Stimulated activated CD8-positive, alpha-beta memory T cell treated with anti-CD3 and anti-CD28 coated beads, Interleukin-12 subunit alpha, Interleukin-12 subunit beta, amount 100 ng/mL, for 1 hour (primary cell): ENCODE data around the gene ZDHHC16.
"Not testable (repeated sequence)": the region's sequence is repeated elsewhere in the genome, so short reads cannot be mapped to it uniquely, and the experiment has no call there.

Source experiments
- DNase-seq: peaks from one replicate; pipeline ENCODE4 v3.0.0-alpha.2; 2020; ENCODE audit warnings: low read depth

ZDHHC16 gene

GRCh38 chr10:97445722-97446639, at the start of gene ZDHHC16, which contains the start of gene EXOSC1:
Gene ZDHHC16 (plus strand): TSS chr10:97446175. CDS start chr10:97451676, 5,501 bp downstream.
Gene EXOSC1 (minus strand): TSS chr10:97446006. CDS start chr10:97445985, 21 bp downstream.
- peak; percentile 81 for DNase-seq

GRCh38 chr10:97399843-97400545, 46.0 kb upstream of the ZDHHC16 start:
- DNase-seq: no peak

GRCh38 chr10:97400665-97401454, 45.1 kb upstream of the ZDHHC16 start, which contains the start of gene RRP12:
Gene RRP12 (minus strand): TSS chr10:97401340. CDS start chr10:97401231, 109 bp downstream.
- DNase-seq: peak; percentile 74

- DNase-seq: no peak
These were observed 44.5 kb upstream of the ZDHHC16 start for GRCh38 chr10:97401455-97401919.

- DNase-seq: no peak
These were observed 41.9 kb upstream of the ZDHHC16 start for GRCh38 chr10:97404044-97404443.

- DNase-seq: no peak
These were observed 39.9 kb upstream of the ZDHHC16 start for GRCh38 chr10:97406064-97406463.

- not testable (repeated sequence) for DNase-seq
These were observed 39.5 kb upstream of the ZDHHC16 start for GRCh38 chr10:97406483-97406882.

- no peak for DNase-seq
These were observed 38.6 kb upstream of the ZDHHC16 start for GRCh38 chr10:97407211-97407951.

GRCh38 chr10:97407952-97408248, 38.1 kb upstream of the ZDHHC16 start:
- no peak for DNase-seq

GRCh38 chr10:97408496-97408992, 37.4 kb upstream of the ZDHHC16 start:
- no peak for DNase-seq

GRCh38 chr10:97411406-97411805, 34.6 kb upstream of the ZDHHC16 start:
- no peak for DNase-seq

- no peak for DNase-seq
These were observed 33.1 kb upstream of the ZDHHC16 start for GRCh38 chr10:97412891-97413304.

GRCh38 chr10:97416565-97416964, 29.4 kb upstream of the ZDHHC16 start:
- no peak for DNase-seq

GRCh38 chr10:97423757-97424098, 22.2 kb upstream of the ZDHHC16 start:
- DNase-seq: not testable (repeated sequence)

- DNase-seq: peak; percentile 90
These were observed 19.8 kb upstream of the ZDHHC16 start, which contains the start of gene PGAM1 for GRCh38 chr10:97425964-97426775. Gene PGAM1 (plus strand): TSS chr10:97426191. CDS start chr10:97426308, 117 bp downstream.

GRCh38 chr10:97426776-97427570, 19.0 kb upstream of the ZDHHC16 start:
- no peak for DNase-seq

- DNase-seq: no peak
These were observed 18.3 kb upstream of the ZDHHC16 start for GRCh38 chr10:97427571-97428179.

- DNase-seq: no peak
These were observed 17.4 kb upstream of the ZDHHC16 start for GRCh38 chr10:97428572-97428981.

GRCh38 chr10:97434055-97434454, 11.9 kb upstream of the ZDHHC16 start:
- no peak for DNase-seq
